Medulla oblongata (tissue), 1 donor: ENCODE data around the gene USH1C.

Experiments used
- DNase-seq: peaks from one replicate; pipeline ENCODE4 v3.0.0-alpha.2; 2015; ENCODE audit errors: extremely low spot score

Gene USH1C

DNA sequence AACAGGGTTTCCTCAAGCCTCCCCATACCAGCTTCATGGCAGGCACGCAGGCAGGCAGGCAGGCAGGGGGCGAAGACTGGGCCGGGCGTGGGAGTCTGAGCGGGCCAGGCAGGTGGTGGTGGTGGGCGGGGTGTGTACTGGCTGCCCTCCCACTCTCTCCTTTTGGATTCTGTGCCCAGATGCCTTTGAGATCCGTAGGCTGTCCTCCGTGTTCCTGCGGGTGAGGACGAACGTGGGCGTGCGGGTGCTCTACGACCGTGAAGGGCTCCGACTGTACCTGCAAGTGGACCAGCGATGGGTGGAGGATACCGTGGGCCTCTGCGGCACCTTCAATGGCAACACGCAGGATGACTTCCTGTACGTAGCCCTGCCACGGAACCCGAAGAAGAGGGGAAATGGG, 25.8 kb upstream of the USH1C start:
- DNase-seq = no peak

DNA sequence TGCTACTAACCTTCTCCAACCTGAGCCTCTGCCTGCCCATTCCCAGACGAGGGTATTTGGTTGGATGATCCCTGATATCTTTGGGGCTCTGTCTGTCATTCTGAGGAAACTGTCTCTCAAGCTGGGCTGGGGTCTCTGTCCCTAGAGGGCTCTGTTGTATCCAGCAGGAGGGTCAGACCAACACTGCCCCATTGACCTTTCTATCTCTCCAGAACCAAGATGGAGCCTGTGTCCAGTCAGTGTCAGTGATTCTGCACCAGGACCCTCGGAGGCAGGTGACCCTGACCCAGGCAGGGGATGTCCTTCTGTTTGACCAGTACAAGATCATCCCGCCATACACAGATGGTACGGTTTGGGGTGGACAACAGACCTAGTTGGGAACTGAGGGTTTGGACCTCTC, 24.7 kb upstream of the USH1C start:
- DNase-seq = no peak

DNA sequence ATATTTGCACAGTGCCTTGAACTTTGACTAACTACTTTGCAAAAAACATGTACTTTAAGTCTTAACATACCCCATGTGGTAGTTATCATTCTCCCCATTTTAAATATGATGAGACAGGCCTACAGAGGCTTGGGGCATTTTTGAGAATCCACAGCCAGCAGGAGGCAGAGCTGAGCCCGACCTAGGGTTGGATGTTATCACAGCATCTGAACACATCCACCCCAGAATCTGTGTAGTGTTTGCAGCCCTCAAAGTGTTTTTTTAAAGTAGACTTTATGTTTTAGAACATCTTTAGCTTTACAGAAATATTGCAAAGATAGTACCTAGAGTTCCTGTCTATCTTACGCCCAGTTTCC, 20.4 kb upstream of the USH1C start:
- no peak for DNase-seq

GRCh38 chr11:17563961-17564686, 19.9 kb upstream of the USH1C start:
- DNase-seq = no peak

DNA sequence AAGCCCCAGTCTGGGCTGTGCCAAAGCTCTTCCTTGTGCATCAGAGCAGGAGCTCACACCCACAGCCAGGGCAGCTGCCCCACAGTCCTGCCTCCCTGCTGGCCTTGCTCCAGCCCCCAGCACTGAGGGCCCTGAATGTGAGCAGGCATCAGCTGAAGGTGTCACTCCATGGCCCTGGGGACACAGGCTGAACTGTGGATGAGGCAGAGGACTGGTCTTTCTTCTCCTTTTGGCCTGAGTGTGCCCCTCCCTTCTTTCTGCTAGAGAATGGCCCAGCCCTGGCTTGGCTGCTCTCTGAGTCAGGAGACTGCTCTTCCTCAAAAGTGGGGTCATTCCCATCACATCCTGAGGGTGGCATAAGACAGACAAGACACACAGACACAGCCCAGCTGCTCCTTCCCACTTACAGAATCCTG, 19.0 kb upstream of the USH1C start:
- no peak for DNase-seq

- no peak for DNase-seq
These were observed 17.3 kb upstream of the USH1C start for GRCh38 chr11:17561526-17561925.

DNA sequence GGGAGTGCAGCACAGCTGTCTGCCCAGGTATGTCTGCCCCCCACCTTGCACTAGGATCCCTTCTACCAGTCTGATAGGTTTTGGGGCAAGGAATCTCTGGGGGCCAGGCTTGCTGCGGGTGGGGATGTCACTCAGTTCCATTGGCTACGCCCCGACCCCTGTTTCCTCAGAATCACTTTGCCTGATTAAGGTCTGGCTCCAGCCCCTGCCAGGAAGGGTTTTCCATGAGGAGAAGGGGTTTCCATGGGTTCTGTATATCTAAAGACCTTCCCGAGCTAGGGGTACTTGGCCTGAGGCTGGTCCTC, 16.8 kb upstream of the USH1C start:
- DNase-seq = no peak

- DNase-seq = no peak
These were observed 16.3 kb upstream of the USH1C start for GRCh38 chr11:17560281-17561110.

GRCh38 chr11:17559341-17560087, 15.3 kb upstream of the USH1C start:
- no peak for DNase-seq

DNA sequence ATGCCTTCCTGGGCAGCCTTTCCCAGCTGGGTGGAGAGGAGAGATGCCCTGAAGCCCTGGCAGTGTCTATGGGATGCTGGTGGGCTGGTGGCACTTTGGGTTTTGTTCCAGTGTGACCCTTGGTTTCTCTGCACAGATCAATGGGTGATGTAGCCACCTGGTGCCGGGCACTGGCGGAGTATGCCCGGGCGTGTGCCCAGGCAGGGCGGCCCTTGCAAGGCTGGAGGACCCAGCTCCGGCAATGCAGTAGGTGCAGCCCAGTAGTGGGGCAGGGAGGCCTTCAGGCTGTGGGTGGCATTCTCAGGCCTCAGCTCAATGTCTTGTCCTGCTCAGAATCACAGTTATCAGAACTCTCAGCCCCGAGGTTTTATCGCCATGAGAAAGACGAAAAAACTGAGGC, 14.7 kb upstream of the USH1C start:
- DNase-seq = no peak

DNA sequence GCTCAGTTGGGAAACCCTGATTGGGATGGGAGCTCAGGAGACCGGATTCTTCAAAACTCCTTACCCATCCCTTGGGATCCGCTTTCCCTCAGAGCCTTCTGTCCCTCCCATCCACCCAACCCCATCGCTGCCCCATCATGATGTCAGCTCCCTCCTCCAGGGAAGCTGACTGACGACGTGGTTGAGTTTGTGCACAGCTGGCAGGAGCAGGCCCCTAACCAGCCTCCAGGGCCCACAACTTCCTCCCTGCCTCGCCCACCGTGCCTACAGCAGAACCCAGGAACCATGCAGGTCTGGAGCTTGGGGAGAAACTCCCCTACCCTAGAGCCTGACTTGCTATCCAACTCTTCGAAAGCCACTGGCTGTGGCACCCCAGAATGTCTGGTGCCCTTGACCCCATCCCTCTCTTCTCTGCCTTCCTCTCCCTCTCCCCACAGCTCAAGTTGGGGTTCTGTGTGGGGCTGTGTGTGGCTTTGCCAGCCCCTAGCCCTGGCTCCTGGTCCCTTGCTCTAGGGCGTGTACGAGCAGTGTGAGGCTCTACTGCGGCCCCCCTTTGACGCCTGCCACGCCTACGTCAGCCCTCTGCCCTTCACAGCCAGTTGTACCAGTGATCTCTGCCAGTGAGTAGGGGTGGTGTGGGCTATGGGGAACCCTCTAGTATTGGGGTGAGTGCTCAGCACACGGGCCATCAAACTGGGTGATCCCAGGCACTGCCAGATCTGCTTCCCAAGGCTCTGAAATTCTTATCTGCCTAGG, 14.0 kb upstream of the USH1C start:
- no peak for DNase-seq

GRCh38 chr11:17556999-17557398, 12.8 kb upstream of the USH1C start:
- no peak for DNase-seq

DNA sequence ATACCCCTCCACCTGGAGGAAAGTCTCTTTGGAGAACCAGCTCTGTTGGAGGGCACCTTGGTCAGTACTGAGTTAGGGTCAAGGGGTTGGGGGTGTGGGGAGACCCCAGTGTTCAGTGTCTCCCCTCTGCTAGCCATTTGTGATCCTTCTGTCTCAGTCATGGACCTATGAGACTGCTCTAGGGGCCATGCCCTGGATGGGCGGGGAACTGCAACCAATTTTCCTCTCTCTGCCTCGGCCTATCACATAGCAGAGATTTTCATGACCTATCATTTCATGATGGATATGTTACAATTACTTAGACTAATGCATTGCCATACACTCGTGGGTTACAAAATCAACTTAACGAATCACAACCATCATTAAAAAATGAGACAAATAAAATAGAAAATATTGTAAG, 10.3 kb upstream of the USH1C start:
- no peak for DNase-seq

GRCh38 chr11:17553249-17553546, 9.0 kb upstream of the USH1C start:
- no peak for DNase-seq

DNA sequence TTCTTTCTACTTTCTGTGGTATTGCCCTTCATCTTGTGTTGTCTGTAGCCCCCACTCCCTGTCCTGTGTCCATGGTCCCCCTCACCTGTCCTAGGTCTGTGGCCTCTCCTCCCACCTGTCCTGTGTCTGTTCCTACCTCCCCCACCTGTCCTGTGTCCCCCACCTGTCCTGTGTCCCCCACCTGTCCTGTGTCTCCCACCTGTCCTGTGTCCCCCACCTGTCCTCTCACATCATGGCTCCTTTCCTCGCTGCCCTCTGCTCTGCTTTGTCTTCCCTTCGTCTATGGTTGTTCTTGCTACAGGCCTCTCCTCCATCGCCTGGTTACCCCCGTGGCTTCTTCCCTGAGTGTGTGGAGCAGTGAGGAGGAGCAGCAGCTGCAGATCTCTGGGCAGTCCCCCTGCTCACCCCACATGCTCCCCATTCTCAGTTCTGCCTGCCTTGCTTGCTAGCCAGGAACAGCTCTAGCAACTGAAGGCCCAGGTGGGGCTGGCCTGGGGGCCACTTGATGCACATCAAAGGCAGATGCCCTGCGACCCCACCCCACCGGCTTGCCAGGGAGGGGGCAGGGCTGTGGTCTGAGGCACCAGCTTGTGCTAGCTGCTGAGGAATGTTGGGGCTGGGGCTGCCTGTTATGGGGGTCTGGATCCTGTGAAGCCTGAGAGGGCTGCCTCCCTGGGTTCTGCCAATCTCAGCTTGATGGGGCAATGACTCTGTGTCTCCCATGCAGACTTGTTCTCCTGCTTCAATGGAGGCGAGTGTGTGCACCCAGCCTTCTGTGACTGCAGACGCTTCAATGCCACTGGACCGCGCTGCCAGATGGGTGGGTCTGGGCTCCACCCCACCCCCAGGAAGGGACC, 8.4 kb upstream of the USH1C start:
- DNase-seq = no peak

GRCh38 chr11:17552041-17552355, 7.8 kb upstream of the USH1C start:
- DNase-seq = no peak

DNA sequence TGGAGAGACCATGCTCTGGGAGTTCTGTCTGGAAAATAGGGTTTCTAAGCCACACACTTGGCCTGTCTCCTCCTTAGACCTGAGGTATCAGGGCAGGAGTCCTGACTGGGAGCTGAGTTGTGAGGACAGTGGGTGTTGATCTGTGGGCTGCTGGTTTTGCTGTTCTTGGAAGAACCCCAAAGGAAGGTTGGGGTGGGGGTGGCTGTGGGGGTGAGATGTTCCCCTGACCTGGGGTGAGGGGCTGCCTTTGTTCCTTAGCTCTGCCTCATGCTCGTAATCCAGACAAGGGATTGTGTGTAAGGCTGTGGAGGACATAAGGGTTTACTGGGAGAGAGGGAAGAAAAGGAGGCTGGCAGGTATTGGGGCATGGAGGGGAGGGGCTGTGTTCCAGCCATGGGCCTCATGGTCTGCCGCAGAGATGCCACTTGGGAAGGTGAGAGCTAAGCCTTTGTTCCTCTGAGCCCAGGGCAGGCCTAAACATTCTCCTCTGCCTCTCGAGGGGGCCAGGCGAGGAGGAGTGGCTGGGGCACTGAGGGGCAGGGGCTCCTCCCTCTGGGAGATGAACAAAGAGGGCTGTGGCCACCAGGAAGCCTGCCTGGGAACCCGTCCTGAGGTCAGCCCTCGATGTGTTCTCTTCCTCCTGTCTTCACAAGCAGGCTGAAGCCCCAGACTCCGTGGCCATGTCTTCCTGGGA, 7.3 kb upstream of the USH1C start:
- no peak for DNase-seq

DNA sequence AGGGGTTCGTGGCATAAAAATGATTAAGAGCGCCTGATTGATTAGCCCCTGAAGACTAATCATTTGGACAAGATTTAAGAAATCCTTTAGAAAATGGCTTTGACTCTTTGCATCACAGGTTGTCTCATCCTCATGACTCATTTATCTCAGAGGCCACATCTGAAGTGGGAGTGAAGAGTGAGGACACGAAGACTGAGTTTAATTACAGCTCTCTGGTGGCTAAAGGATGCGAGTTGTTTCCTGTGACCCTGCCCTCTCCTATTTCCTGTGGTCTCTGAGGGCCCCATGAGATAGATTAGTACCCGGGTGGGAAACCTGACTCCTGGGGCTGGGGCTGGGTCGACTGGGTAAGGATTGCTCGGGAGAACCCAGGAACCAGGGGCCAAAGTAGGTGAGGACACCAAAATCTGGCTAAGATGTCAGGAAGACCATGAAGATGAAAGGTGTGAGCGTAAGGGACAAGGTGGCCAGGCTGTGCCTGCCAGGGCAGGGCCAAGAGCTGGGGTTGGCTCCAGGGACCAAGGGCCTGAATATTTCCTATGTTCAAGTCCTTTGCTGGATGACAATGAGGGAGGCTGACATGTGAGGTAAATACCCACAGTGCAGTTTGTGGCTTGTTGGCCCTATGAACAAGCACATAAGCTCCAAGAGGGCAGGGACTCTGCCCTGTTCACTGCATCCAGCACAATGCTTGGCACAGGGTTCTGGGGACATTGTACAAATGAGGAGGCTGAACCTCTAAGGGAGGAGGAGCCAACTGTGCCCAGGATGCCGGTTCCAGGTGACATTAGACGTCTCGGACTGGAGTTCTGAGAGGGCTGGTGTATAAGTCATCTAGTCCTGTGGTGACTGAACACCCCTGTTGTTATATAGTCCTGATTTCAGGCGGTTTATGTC, 6.5 kb upstream of the USH1C start:
- no peak for DNase-seq

GRCh38 chr11:17548444-17548843, 4.2 kb upstream of the USH1C start:
- DNase-seq = no peak

DNA sequence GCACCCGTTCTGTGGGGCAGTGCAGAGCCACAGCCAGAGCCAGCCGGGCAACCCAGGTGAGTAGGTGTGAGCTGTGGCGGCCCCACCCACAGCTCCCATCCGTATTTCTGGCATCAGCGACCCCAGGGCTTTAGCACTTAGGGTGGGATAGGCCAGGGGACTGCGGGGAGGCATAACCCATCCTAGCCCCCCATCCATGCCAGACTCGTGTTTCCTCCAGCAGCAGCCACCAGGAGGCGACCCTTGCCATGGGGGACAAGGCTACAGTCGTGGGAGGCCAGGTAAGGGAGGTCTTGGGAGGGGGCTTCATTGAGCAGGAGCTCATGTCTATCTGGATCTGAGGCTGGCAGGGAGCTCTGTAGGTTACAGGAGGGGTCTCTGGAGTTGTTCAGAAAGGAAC, 3.7 kb upstream of the USH1C start:
- no peak for DNase-seq
